ENCODE data around the gene ATXN1. TPM values are rescaled to one million over a fixed set of nuclear protein-coding genes. Genes with fewer than 3 reads are reported as not detected.

The ATXN1 gene
- total and polyA plus RNA-seq, 2 experiments from 2014 or later, result 14.2 to 20.1 TPM

DNA sequence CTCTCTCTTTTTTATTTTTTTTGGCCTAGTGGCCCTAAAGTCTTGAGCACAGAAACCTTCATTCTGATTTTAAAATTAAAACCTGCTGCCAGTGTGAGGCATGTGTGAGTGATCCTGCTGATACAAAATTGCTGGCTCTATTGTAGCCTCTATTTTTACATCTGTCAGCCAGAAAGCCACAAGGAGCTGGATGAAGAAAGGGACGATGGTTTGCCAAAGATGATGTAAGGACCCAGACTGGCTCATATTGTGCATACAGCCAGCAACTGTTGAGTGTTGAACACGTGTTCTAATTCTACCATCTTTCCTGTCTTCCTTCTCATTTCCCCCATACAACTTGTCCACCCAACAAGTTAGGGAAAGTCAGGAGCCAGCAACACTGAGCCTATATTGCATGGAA is 40.8 kb upstream of the ATXN1 start:
- 1 to 3% methylated on average over 2 of the region's 2 CpGs for WGBS, 2 experiments (ENCODE audit: low coverage in 1 of 2, low lambda C conversion rate in 2 of 2, missing lambda C conversion rate in 2 of 2)
- no peaks in the 10 kb centered on the region for H3K27me3 ChIP-seq (replicated peaks; ENCODE audit: insufficient read depth)
- DNase-seq, result peak; percentile 90
- H3K9me3 ChIP-seq (ENCODE audit: low read depth), result no peaks in the 10 kb centered on the region
- peak overlapping the region; percentile 38 for H3K4me2 ChIP-seq (ENCODE audit: unreplicated experiment)
- peaks cover 42% of the 10 kb centered on the region for H3F3A ChIP-seq (ENCODE audit: insufficient read depth)
- peaks cover 45% of the 10 kb centered on the region for H3K4me1 ChIP-seq (ENCODE audit: insufficient read depth)
- H3K36me3 ChIP-seq (ENCODE audit: low read depth), result no peaks in the 10 kb centered on the region
- H3K27ac ChIP-seq, result peak overlapping the region; percentile 58
- no peaks in the 10 kb centered on the region for H3K9me2 ChIP-seq (ENCODE audit: insufficient read depth)
- no peak overlapping the region for H2AFZ ChIP-seq
- H3K9ac ChIP-seq, result peak overlapping the region; percentile 32
- H3K4me3 ChIP-seq, result no peak overlapping the region
- no peaks in the 10 kb centered on the region for H4K20me1 ChIP-seq (ENCODE audit: insufficient read depth)
- H3K79me2 ChIP-seq (ENCODE audit: insufficient read depth), result no peaks in the 10 kb centered on the region
- in situ Hi-C loops (cut with MboI), result no loop called here
- TF ChIP-seq EZH2 (IDR thresholded peaks at IDR 0.05; ENCODE audit: insufficient read depth, poor library complexity, severe bottlenecking) (no peak), EZH2phosphoT487 (IDR thresholded peaks at IDR 0.05; ENCODE audit: insufficient read depth, low read depth) (no peak)

DNA sequence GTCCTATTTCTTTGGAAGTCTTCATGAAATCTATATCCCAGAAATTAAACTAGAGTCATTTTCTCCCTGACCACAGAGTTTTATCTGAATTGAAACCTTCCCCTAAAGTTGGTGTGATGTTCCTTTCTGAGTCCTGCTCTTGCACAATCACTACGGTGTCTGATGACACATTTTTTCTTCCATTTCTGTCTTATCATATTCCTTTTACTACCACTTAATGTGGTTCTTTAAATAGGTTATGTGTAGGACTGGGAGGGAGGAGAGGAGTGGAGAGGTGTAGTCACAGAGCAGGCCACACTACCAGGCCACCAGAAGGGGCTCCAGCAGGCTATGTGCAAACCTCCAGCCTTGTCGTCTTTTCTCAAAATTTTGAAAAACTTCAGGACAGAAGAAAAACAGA is 39.7 kb upstream of the ATXN1 start:
- WGBS, 2 experiments (ENCODE audit: low coverage in 1 of 2, low lambda C conversion rate in 2 of 2, missing lambda C conversion rate in 2 of 2), result 31 to 42% methylated on average over 2 of the region's 2 CpGs

DNA sequence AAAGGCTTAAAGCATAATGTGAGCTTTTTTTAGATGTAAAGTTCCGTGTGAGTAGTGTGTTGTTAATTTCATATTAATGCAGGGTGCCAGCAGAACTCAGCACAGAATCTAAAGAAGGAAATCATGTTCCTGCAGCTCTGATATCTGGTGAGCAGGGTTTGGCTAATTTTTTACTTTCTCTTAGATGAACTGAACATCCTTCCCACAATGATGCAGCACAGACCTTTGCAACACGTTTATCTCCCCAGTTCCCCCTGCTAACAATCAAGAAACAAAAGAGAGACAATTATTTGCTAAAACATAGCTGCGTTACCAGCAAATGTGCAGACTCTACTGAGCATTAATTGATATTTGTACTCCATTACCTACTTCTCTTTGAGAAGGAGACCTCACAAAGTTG is 39.1 kb upstream of the ATXN1 start:
- Histone ChIP-seq H3F3A (ENCODE audit: insufficient read depth) (peaks cover 42% of the 10 kb centered on the region), H3K4me3 (no peak overlapping the region), H3K4me1 (ENCODE audit: insufficient read depth) (peaks cover 41% of the 10 kb centered on the region), H2AFZ (no peak overlapping the region), H3K27ac (no peak overlapping the region), H3K9me2 (ENCODE audit: insufficient read depth) (no peaks in the 10 kb centered on the region), H3K9ac (no peak overlapping the region), H3K27me3 (replicated peaks; ENCODE audit: insufficient read depth) (no peaks in the 10 kb centered on the region), H3K4me2 (ENCODE audit: unreplicated experiment) (peak overlapping the region; percentile 6), H3K36me3 (ENCODE audit: low read depth) (no peaks in the 10 kb centered on the region), H4K20me1 (ENCODE audit: insufficient read depth) (no peaks in the 10 kb centered on the region), H3K9me3 (ENCODE audit: low read depth) (no peaks in the 10 kb centered on the region), H3K79me2 (ENCODE audit: insufficient read depth) (no peaks in the 10 kb centered on the region)
- 37 to 43% methylated on average over 3 of the region's 3 CpGs for WGBS, 2 experiments (ENCODE audit: low coverage in 1 of 2, low lambda C conversion rate in 2 of 2, missing lambda C conversion rate in 2 of 2)
- peak; percentile 15 for DNase-seq
- no peak for TF ChIP-seq EZH2phosphoT487 (IDR thresholded peaks at IDR 0.05; ENCODE audit: insufficient read depth, low read depth)
- no peak for TF ChIP-seq EZH2 (IDR thresholded peaks at IDR 0.05; ENCODE audit: insufficient read depth, poor library complexity, severe bottlenecking)
- in situ Hi-C loops (cut with MboI), result no loop called here

More for the DNA sequence above, 39.7 kb upstream of the ATXN1 start:
- H3K4me3 ChIP-seq, result no peak overlapping the region
- H3K4me2 ChIP-seq (ENCODE audit: unreplicated experiment), result peak overlapping the region; percentile 23
- H3K79me2 ChIP-seq (ENCODE audit: insufficient read depth), result no peaks in the 10 kb centered on the region
- H3K27me3 ChIP-seq (replicated peaks; ENCODE audit: insufficient read depth), result no peaks in the 10 kb centered on the region
- no peaks in the 10 kb centered on the region for H3K36me3 ChIP-seq (ENCODE audit: low read depth)
- no peak overlapping the region for H2AFZ ChIP-seq
- peaks cover 45% of the 10 kb centered on the region for H3K4me1 ChIP-seq (ENCODE audit: insufficient read depth)
- no peak for TF ChIP-seq EZH2phosphoT487 (IDR thresholded peaks at IDR 0.05; ENCODE audit: insufficient read depth, low read depth)
- no peak for TF ChIP-seq EZH2 (IDR thresholded peaks at IDR 0.05; ENCODE audit: insufficient read depth, poor library complexity, severe bottlenecking)
- in situ Hi-C loops (cut with MboI), result no loop called here
- H3K9ac ChIP-seq, result no peak overlapping the region
- H4K20me1 ChIP-seq (ENCODE audit: insufficient read depth), result no peaks in the 10 kb centered on the region
- peaks cover 42% of the 10 kb centered on the region for H3F3A ChIP-seq (ENCODE audit: insufficient read depth)
- H3K9me3 ChIP-seq (ENCODE audit: low read depth), result no peaks in the 10 kb centered on the region
- no peaks in the 10 kb centered on the region for H3K9me2 ChIP-seq (ENCODE audit: insufficient read depth)
- DNase-seq, result peak; percentile 74
- H3K27ac ChIP-seq, result no peak overlapping the region

DNA sequence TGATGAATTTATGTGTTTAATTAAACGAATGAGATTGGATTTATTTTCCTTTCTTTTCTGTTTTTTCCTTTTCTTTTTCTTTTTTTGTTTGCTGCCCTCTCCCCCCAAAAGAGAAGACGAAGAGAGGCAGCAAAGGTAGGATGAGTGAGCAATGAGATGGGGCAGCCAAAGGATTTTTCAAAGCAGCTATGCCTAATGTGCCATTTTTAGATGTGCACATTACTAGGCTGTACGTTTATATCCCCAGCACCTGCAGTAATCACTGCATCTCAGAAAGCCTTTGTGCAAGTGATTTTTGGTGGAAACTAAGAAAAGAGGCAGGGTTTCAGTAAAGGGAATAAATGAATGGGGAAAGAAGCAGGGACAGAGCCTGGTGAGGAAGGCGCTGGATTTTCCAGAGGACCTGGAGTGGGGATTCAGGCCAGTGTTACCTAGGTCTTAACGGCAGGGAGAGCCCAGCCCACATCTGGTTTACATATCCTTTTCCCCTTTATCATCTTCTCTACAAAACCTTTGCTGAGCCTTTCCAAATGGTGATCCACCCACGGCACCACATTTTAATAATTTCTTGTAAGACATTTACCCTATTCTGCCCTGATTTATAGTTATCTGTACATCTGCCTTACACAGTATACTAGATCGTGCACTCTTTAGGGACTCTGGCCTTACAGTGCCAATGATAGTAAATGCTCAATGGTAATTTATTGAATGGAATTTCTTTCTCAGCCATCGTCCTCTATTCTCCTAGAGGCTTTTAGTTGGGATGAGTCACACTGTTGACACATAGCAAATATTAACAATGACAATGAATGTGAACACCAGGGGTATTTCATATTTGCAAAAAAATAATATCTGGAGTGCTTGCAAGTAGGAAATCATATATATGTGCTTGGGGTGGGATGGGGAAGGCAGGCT is 38.3 kb upstream of the ATXN1 start:
- Histone ChIP-seq H3K4me2 (ENCODE audit: unreplicated experiment) (peak overlapping the region; percentile 23), H3K27me3 (replicated peaks; ENCODE audit: insufficient read depth) (no peaks in the 10 kb centered on the region), H3K27ac (no peak overlapping the region), H3K9me2 (ENCODE audit: insufficient read depth) (no peaks in the 10 kb centered on the region), H3K36me3 (ENCODE audit: low read depth) (no peaks in the 10 kb centered on the region), H4K20me1 (ENCODE audit: insufficient read depth) (no peaks in the 10 kb centered on the region), H3K4me1 (ENCODE audit: insufficient read depth) (peaks cover 37% of the 10 kb centered on the region), H2AFZ (no peak overlapping the region), H3F3A (ENCODE audit: insufficient read depth) (peaks cover 42% of the 10 kb centered on the region), H3K4me3 (no peak overlapping the region), H3K9me3 (ENCODE audit: low read depth) (no peaks in the 10 kb centered on the region), H3K79me2 (ENCODE audit: insufficient read depth) (no peaks in the 10 kb centered on the region), H3K9ac (no peak overlapping the region)
- in situ Hi-C loops (cut with MboI), result no loop called here
- TF ChIP-seq EZH2phosphoT487 (IDR thresholded peaks at IDR 0.05; ENCODE audit: insufficient read depth, low read depth) (no peak), EZH2 (IDR thresholded peaks at IDR 0.05; ENCODE audit: insufficient read depth, poor library complexity, severe bottlenecking) (no peak)
- WGBS, 2 experiments (ENCODE audit: low coverage in 1 of 2, low lambda C conversion rate in 2 of 2, missing lambda C conversion rate in 2 of 2), result 14% methylated on average over 8 of the region's 8 CpGs
- peak; percentile 83 for DNase-seq

Measured in GM23248 (cell line).